Thoracic aorta (tissue), 2 donors: ENCODE data around the gene SH2B3. TPM values are rescaled to one million over a fixed set of nuclear protein-coding genes. Genes with fewer than 3 reads are reported as not detected.

Experiments
- ATAC-seq: fragments of 150-250 bp; one replicate; pipeline ENCODE4 v1.8.0; 2017; ENCODE audit warnings: low read depth; ENCODE audit not compliant: insufficient number of reproducible peaks, low FRiP score
- DNase-seq: peaks from one replicate; pipeline ENCODE4 v3.0.0-alpha.2; 2020; ENCODE audit warnings: low spot score
- H3K27ac ChIP-seq, 2 donors: fragments of 200-600 bp; sonication (generic); 1 replicate in 1 of 2; 2 replicates in 1 of 2; pipeline ENCODE4 v1.5.1; 2016; ENCODE audit warnings: mild to moderate bottlenecking in 2 of 2, moderate library complexity in 2 of 2
- H3K27me3 ChIP-seq: fragments of 200-600 bp; sonication (generic); replicated peaks from 2 replicates; pipeline ENCODE4 v1.6.0; 2016; ENCODE audit warnings: mild to moderate bottlenecking; ENCODE audit not compliant: insufficient read depth
- H3K36me3 ChIP-seq: fragments of 200-600 bp; sonication (generic); one replicate; pipeline ENCODE4 v1.5.1; 2016
- H3K4me1 ChIP-seq, 2 donors: fragments of 200-600 bp; sonication (generic); 1 replicate in 1 of 2; 2 replicates in 1 of 2; pipeline versions ENCODE4 v1.5.1 to v1.6.0; 2016; ENCODE audit warnings: low read depth in 2 of 2, mild to moderate bottlenecking in 1 of 2; ENCODE audit not compliant: control insufficient read depth in 1 of 2
- H3K4me3 ChIP-seq: fragments of 200-600 bp; sonication (generic); 2 replicates; pipeline ENCODE4 v1.5.1; 2016; ENCODE audit warnings: mild to moderate bottlenecking
- H3K9me3 ChIP-seq: fragments of 200-600 bp; sonication (generic); 2 replicates; pipeline ENCODE4 v1.5.1; 2016
- CTCF ChIP-seq: fragments of 200-600 bp; sonication (generic); IDR thresholded peaks from one replicate; pipeline ENCODE4 v1.5.1; 2019; ENCODE audit warnings: antibody characterized with exemption
- total RNA-seq, 2 donors: library from RNA; depleted of rRNA; stranded (reverse); fragments of >200 nt; gene quantifications; one replicate each; pipeline versions ENCODE4 v1.1.0 to v1.2.3, GENCODE V29; 2016

Gene SH2B3
- total RNA-seq, 2 donors from 2014 or later = 48.6 to 117 TPM

- TF ChIP-seq CTCF = no peak
- H3K27ac ChIP-seq = peak overlapping the region; percentile 66 to 80
- DNase-seq (no peak), ATAC-seq (no peak)
- H3K4me1 ChIP-seq = peaks cover 37 to 90% of the 10 kb centered on the region in 2 donors
- no peaks in the 10 kb centered on the region for H3K9me3 ChIP-seq
- no peaks in the 10 kb centered on the region for H3K27me3 ChIP-seq
- peak overlapping the region; percentile 54 for H3K4me3 ChIP-seq
- H3K36me3 ChIP-seq = no peaks in the 10 kb centered on the region
Measured at GRCh38 chr12:111408686-111409402, 3.1 kb downstream of the SH2B3 start.

GRCh38 chr12:111409403-111409779 is 3.7 kb downstream of the SH2B3 start:
- Histone ChIP-seq H3K4me1 (peaks cover 37 to 87% of the 10 kb centered on the region in 2 donors), H3K27ac (peak overlapping the region; percentile 66 to 80), H3K9me3 (no peaks in the 10 kb centered on the region), H3K4me3 (peak overlapping the region; percentile 54), H3K27me3 (no peaks in the 10 kb centered on the region), H3K36me3 (no peaks in the 10 kb centered on the region)
- no peak for DNase-seq
- no peak for ATAC-seq
- no peak for TF ChIP-seq CTCF

- Histone ChIP-seq H3K4me3 (peak overlapping the region; percentile 54), H3K27me3 (no peaks in the 10 kb centered on the region), H3K36me3 (no peaks in the 10 kb centered on the region), H3K27ac (peak overlapping the region; percentile 66 to 80), H3K4me1 (peaks cover 37 to 82% of the 10 kb centered on the region in 2 donors), H3K9me3 (no peaks in the 10 kb centered on the region)
- DNase-seq (peak; percentile 13), ATAC-seq (no peak)
- no peak for TF ChIP-seq CTCF
Measured at GRCh38 chr12:111409780-111410430, 4.2 kb downstream of the SH2B3 start.

GRCh38 chr12:111410431-111411184 is 4.9 kb downstream of the SH2B3 start:
- H3K4me3 ChIP-seq = peak overlapping the region; percentile 54
- H3K27ac ChIP-seq = peak overlapping the region; percentile 66 to 80
- H3K9me3 ChIP-seq = no peaks in the 10 kb centered on the region
- no peaks in the 10 kb centered on the region for H3K36me3 ChIP-seq
- DNase-seq = no peak
- H3K27me3 ChIP-seq = no peaks in the 10 kb centered on the region
- peaks cover 37 to 79% of the 10 kb centered on the region in 2 donors for H3K4me1 ChIP-seq
- TF ChIP-seq CTCF = no peak
- no peak for ATAC-seq

GRCh38 chr12:111411185-111411764 is 5.6 kb downstream of the SH2B3 start:
- Histone ChIP-seq H3K9me3 (no peaks in the 10 kb centered on the region), H3K36me3 (no peaks in the 10 kb centered on the region), H3K27ac (peak overlapping the region; percentile 28 to 66), H3K27me3 (no peaks in the 10 kb centered on the region), H3K4me1 (peaks cover 37 to 77% of the 10 kb centered on the region in 2 donors), H3K4me3 (no peak overlapping the region)
- no peak for TF ChIP-seq CTCF
- DNase-seq = no peak
- ATAC-seq = no peak
